ENCODE measurements around the gene PKD2L2. TPM values are rescaled to one million over a fixed set of nuclear protein-coding genes. Genes with fewer than 3 reads are reported as not detected.

PKD2L2 gene
- total RNA-seq, 1 donor from 2014 or later, result not detected

DNA sequence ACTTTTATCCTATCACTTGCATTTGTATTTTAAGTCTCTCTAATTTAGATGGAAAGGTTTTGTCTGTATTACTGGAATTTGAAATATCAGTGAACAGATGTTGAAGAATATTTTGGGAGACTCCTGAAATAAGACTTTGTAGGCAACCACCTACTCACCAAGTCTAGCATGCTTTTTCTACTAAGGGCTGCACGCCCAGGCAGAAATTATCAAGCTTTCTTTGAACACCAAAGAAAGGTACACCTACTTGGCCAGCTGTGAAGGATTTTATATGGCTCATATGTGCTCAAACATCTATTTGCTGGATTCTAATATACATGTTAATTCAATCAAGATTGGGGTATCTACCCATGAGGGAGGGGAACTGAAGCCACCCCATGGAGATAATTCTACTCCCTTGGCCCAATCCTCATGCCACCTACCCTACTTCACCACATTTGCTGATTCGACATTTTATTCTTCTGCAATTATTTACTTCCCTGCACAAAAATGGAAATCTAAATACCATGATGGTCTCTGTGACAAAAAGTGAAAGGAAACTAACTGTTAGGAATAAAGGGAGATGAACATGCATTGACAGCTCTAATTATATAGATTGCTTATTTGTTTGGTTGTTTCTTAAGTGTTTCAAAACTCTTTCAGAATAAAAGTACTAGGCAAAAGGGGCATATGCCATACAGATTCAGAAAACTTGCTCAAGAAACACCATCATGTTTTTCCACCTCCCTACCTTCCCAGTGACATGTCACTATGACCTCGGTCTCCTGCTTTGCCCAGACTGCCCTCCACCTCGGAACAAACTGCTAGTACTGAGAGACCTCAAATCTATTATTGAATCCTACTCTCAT is 22.5 kb upstream of the PKD2L2 start:
- H3K36me3 Mint-ChIP-seq (ENCODE audit: low read depth), result peaks cover 3% of the 10 kb centered on the region
- H3K27ac Mint-ChIP-seq (ENCODE audit: unreplicated experiment), result no peak overlapping the region

DNA sequence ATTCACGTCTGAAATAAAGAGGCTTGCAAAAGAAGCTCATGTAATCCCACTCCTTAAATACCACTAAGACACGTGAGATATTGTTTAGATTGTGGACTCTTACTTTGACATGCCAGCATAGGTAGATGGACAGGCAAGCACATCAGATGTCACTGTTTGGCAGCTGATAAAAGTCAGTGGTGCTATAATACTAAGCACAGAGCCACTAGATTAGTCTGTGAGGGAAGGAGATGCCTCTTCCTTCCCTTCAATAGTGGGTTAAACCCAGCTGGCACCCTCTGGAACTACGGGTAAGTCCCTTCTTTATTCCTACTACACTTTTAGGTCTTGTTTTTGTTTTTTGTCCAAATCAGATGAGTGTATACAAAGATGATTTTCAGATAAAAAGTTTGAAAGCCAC is 21.6 kb upstream of the PKD2L2 start, which contains the start of gene MYOT:
Gene MYOT (plus strand): TSS at position 197 of the 400 bp plus-strand sequence. CDS start 2,792 bp downstream, outside the sequence.
- H3K9me3 Mint-ChIP-seq (ENCODE audit: low read depth), result no peaks in the 10 kb centered on the region
- H3K4me3 Mint-ChIP-seq (ENCODE audit: unreplicated experiment), result no peak within 1 kb of the TSS
- H3K36me3 Mint-ChIP-seq (ENCODE audit: low read depth), result peaks cover 3% of the 10 kb centered on the region
- TF ChIP-seq, protein P1, sequence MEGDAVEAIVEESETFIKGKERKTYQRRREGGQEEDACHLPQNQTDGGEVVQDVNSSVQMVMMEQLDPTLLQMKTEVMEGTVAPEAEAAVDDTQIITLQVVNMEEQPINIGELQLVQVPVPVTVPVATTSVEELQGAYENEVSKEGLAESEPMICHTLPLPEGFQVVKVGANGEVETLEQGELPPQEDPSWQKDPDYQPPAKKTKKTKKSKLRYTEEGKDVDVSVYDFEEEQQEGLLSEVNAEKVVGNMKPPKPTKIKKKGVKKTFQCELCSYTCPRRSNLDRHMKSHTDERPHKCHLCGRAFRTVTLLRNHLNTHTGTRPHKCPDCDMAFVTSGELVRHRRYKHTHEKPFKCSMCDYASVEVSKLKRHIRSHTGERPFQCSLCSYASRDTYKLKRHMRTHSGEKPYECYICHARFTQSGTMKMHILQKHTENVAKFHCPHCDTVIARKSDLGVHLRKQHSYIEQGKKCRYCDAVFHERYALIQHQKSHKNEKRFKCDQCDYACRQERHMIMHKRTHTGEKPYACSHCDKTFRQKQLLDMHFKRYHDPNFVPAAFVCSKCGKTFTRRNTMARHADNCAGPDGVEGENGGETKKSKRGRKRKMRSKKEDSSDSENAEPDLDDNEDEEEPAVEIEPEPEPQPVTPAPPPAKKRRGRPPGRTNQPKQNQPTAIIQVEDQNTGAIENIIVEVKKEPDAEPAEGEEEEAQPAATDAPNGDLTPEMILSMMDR (IDR thresholded peaks at IDR 0.05), result no peak
- no peak within 1 kb of the TSS for H3K27ac Mint-ChIP-seq (ENCODE audit: unreplicated experiment)
- H3K4me1 Mint-ChIP-seq (ENCODE audit: low read depth), result no peaks in the 10 kb centered on the region
- peaks cover 27% of the 10 kb centered on the region for H3K27me3 Mint-ChIP-seq (ENCODE audit: low read depth)
- no peak for DNase-seq (ENCODE audit: low spot score)

More for the DNA sequence above, 22.5 kb upstream of the PKD2L2 start:
- Mint-ChIP-seq H3K4me3 (ENCODE audit: unreplicated experiment) (no peak overlapping the region), H3K9me3 (ENCODE audit: low read depth) (no peaks in the 10 kb centered on the region), H3K4me1 (ENCODE audit: low read depth) (no peaks in the 10 kb centered on the region), H3K27me3 (ENCODE audit: low read depth) (peaks cover 26% of the 10 kb centered on the region)
- TF ChIP-seq, protein P1 (IDR thresholded peaks at IDR 0.05), result no peak
- no peak for DNase-seq (ENCODE audit: low spot score)

DNA sequence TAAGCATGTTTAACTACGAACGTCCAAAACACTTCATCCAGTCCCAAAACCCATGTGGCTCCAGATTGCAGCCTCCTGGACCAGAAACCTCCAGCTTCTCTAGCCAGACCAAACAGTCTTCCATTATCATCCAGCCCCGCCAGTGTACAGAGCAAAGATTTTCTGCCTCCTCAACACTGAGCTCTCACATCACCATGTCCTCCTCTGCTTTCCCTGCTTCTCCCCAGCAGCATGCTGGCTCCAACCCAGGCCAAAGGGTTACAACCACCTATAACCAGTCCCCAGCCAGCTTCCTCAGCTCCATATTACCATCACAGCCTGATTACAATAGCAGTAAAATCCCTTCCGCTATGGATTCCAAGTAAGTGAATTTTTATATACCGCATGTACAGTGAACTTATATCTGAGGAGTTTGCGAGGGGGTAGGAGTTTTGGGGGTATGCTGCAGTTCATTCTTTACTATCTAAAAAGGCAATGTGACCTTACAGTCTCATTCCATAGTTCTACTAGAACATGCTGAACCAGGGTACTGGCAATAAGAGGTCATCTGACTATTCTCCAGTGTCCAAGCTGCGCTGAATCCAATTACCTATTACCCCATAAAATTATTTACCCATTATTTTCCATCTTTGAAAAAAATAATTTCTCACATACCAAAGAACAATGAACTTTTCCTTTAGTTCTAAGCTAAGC is 18.5 kb upstream of the PKD2L2 start:
- no peak overlapping the region for H3K27ac Mint-ChIP-seq (ENCODE audit: unreplicated experiment)
- DNase-seq (ENCODE audit: low spot score), result no peak
- H3K9me3 Mint-ChIP-seq (ENCODE audit: low read depth), result no peaks in the 10 kb centered on the region
- peaks cover 3% of the 10 kb centered on the region for H3K36me3 Mint-ChIP-seq (ENCODE audit: low read depth)
- TF ChIP-seq, protein P1 (IDR thresholded peaks at IDR 0.05), result no peak
- H3K4me3 Mint-ChIP-seq (ENCODE audit: unreplicated experiment), result no peak overlapping the region
- peaks cover 18% of the 10 kb centered on the region for H3K27me3 Mint-ChIP-seq (ENCODE audit: low read depth)
- H3K4me1 Mint-ChIP-seq (ENCODE audit: low read depth), result no peaks in the 10 kb centered on the region

DNA sequence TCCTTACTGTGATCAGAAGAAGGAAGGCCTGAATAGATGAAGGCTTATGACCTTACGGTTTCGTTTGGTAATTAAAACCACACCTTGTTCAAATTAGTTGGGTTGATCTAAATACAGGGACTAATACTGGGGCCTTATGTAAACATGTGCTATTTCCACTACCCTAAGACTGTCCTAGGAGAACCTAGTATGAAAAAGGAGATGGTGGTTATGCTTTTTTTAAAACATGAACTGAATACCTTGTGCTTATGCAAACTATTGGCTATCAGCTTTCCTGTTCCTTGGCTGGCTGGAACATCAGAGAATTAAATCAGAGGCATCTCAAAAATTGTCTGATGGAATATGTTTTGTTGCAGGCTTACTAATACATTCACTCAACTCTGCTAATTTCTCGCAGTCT is 17.7 kb upstream of the PKD2L2 start:
- Mint-ChIP-seq H3K36me3 (ENCODE audit: low read depth) (peaks cover 3% of the 10 kb centered on the region), H3K4me3 (ENCODE audit: unreplicated experiment) (no peak overlapping the region), H3K27ac (ENCODE audit: unreplicated experiment) (no peak overlapping the region), H3K27me3 (ENCODE audit: low read depth) (peaks cover 17% of the 10 kb centered on the region), H3K9me3 (ENCODE audit: low read depth) (no peaks in the 10 kb centered on the region), H3K4me1 (ENCODE audit: low read depth) (no peaks in the 10 kb centered on the region)
- TF ChIP-seq, protein P1 (IDR thresholded peaks at IDR 0.05), result no peak
- DNase-seq (ENCODE audit: low spot score), result no peak

DNA sequence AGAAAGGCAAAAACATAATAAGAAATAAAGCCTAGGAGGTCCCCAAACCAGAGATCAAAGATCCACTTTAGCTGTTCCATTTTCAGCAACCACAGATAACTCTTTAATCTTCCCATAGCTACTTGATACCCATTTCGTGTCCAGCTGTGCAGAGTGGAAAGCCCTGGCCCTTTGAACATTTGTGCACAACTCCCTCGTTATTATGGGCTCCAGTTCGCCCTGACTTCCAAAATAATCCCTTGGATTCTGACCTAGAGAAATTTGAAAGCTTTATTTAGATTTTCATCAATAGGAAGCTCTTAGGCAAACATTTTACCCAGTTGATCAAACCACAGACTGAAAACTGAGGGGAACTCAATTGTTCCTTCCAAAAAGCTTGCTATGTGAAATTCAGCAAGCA is 16.8 kb upstream of the PKD2L2 start:
- H3K27me3 Mint-ChIP-seq (ENCODE audit: low read depth), result peaks cover 10% of the 10 kb centered on the region
- H3K36me3 Mint-ChIP-seq (ENCODE audit: low read depth), result peaks cover 1% of the 10 kb centered on the region
- H3K27ac Mint-ChIP-seq (ENCODE audit: unreplicated experiment), result no peak overlapping the region
- no peaks in the 10 kb centered on the region for H3K9me3 Mint-ChIP-seq (ENCODE audit: low read depth)
- TF ChIP-seq, protein P1 (IDR thresholded peaks at IDR 0.05), result no peak
- no peak overlapping the region for H3K4me3 Mint-ChIP-seq (ENCODE audit: unreplicated experiment)
- no peak for DNase-seq (ENCODE audit: low spot score)
- no peaks in the 10 kb centered on the region for H3K4me1 Mint-ChIP-seq (ENCODE audit: low read depth)
